Body of pancreas (tissue), 4 donors: ENCODE measurements around the gene TPM1. TPM values are rescaled to one million over a fixed set of nuclear protein-coding genes. Genes with fewer than 3 reads are reported as not detected.
"Not testable (repeated sequence)": the region's sequence is repeated elsewhere in the genome, so short reads cannot be mapped to it uniquely, and the experiment has no call there.

Source experiments
- ATAC-seq: fragments of 150-250 bp; one replicate; pipeline ENCODE4 v1.9.1; 2016
- DNase-seq, 4 donors: peaks; one replicate each; pipeline ENCODE4 v3.0.0-alpha.2; 2019
- H3K27ac ChIP-seq, 4 donors: fragments of 200-600 bp; sonication (generic); 1 replicate in 3 of 4; 2 replicates in 1 of 4; pipeline versions ENCODE4 v1.5.1 to v1.6.1; 2016 to 2019; ENCODE audit warnings: mild to moderate bottlenecking in 1 of 4, mixed read lengths in 1 of 4, moderate library complexity in 1 of 4
- H3K27me3 ChIP-seq, 2 donors: fragments of 200-600 bp; sonication (generic); one replicate each; pipeline ENCODE4 v1.6.0; 2016; ENCODE audit warnings: mild to moderate bottlenecking in 1 of 2
- H3K36me3 ChIP-seq, 2 donors: fragments of 200-600 bp; sonication (generic); replicated peaks in 1 of 2; 2 replicates each; pipeline ENCODE4 v1.5.1; 2016; ENCODE audit warnings: low read depth in 2 of 2; ENCODE audit not compliant: insufficient read depth in 1 of 2
- H3K4me1 ChIP-seq: fragments of 200-600 bp; sonication (generic); one replicate; pipeline ENCODE4 v1.6.0; 2016
- H3K4me3 ChIP-seq, 2 donors: fragments of 200-600 bp; sonication (generic); 1 replicate in 1 of 2; 2 replicates in 1 of 2; pipeline ENCODE4 v1.5.1; 2016 to 2019
- H3K9me3 ChIP-seq, 3 donors: fragments of 200-600 bp; sonication (generic); 1 replicate in 2 of 3; 2 replicates in 1 of 3; pipeline ENCODE4 v1.5.1; 2016
- POLR2A ChIP-seq, 3 donors: fragments of 450-650 bp; IDR thresholded peaks; one replicate each; pipeline ENCODE4 v1.6.1; 2016; ENCODE audit warnings: antibody characterized with exemption in 3 of 3, mild to moderate bottlenecking in 2 of 3
- WGBS, 2 donors: methylation state at CpG; one replicate each; pipeline ENCODE4 v1.1.5; 2017; 5-methylcytosine and 5-hydroxymethylcytosine counted together
- intact Hi-C: fragments of 100-400 bp; cut with DNase I; formaldehyde crosslinking; loops from one replicate; pipeline ENCODE4 v1.15.1; 2023
- total RNA-seq, 2 donors: library from RNA; depleted of rRNA; stranded (reverse); fragments of >200 nt; gene quantifications; one replicate each; pipeline ENCODE4 v1.1.0, GENCODE V29; 2016
- TF ChIP-seq, protein P1 (sequence below), 7 experiments: fragments of 450-650 bp in 4 of 7; fragments of 200-600 bp in 3 of 7; sonication (generic) in 3 of 7; IDR thresholded peaks; one replicate each; pipeline ENCODE4 v1.5.1; 2016 to 2019; ENCODE audit warnings: antibody characterized with exemption in 7 of 7

The TPM1 gene
- total RNA-seq, 2 donors from 2014 or later, result 417 to 435 TPM

DNA sequence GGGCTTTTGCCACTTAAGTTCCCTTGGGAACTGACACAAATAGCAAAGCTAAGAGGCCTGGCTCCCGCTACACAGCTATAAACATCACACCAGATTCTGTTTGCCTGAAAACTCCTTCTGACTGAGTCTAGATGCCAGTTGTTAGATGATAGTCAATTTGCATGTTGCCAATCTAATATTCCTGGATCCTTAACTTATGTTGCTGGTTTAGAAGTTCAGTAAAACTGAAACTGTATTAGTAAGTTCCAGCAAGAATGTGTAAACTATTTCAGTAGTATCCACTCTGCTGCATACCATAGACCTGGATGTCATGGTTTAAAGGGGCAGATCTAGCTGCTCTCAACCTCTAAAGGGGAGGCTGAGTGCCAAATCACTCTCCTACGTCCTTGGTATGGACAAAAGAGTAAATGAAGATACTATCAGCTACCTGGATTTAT lies 52.0 kb downstream of the TPM1 start:
- TF ChIP-seq POLR2A (IDR thresholded peaks at IDR 0.05), result no peak
- TF ChIP-seq, protein P1, sequence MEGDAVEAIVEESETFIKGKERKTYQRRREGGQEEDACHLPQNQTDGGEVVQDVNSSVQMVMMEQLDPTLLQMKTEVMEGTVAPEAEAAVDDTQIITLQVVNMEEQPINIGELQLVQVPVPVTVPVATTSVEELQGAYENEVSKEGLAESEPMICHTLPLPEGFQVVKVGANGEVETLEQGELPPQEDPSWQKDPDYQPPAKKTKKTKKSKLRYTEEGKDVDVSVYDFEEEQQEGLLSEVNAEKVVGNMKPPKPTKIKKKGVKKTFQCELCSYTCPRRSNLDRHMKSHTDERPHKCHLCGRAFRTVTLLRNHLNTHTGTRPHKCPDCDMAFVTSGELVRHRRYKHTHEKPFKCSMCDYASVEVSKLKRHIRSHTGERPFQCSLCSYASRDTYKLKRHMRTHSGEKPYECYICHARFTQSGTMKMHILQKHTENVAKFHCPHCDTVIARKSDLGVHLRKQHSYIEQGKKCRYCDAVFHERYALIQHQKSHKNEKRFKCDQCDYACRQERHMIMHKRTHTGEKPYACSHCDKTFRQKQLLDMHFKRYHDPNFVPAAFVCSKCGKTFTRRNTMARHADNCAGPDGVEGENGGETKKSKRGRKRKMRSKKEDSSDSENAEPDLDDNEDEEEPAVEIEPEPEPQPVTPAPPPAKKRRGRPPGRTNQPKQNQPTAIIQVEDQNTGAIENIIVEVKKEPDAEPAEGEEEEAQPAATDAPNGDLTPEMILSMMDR (IDR thresholded peaks at IDR 0.05), result no peak
- DNase-seq (no peak), ATAC-seq (no peak)
- H3K27ac ChIP-seq, result no peak overlapping the region
- H3K27me3 ChIP-seq, result no peaks in the 10 kb centered on the region
- peaks cover 0 to 3% (median 0%) of the 10 kb centered on the region in 3 donors for H3K9me3 ChIP-seq
- 59 to 89% methylated on average over 2 of the region's 2 CpGs for WGBS, 2 donors
- no peaks in the 10 kb centered on the region for H3K36me3 ChIP-seq
- H3K4me1 ChIP-seq, result no peaks in the 10 kb centered on the region
- no peak overlapping the region for H3K4me3 ChIP-seq
- intact Hi-C loops, result no loop called here

DNA sequence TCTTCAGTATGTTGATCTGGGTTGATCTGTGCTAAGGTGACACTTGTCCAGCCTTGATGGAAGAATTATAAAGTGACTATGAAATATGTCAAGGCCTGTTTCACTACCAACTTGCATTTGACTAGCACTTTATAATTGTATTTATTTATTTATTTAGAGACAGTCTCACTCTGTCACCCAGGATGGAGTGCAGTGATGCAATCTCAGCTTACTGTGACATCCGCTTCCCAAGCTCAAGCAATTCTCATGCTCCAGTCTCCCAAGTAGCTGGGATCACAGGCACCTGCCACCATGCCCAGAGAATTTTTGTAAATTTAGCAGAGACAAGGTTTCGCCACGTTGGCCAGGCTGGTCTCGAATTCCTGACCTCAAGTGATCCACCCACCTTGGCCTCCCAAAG lies 53.6 kb downstream of the TPM1 start:
- DNase-seq (no peak), ATAC-seq (no peak)
- no peaks in the 10 kb centered on the region for H3K4me1 ChIP-seq
- H3K9me3 ChIP-seq, result peaks cover 0 to 3% (median 0%) of the 10 kb centered on the region in 3 donors
- TF ChIP-seq POLR2A (IDR thresholded peaks at IDR 0.05), result no peak
- TF ChIP-seq, protein P1 (IDR thresholded peaks at IDR 0.05), result no peak
- no peaks in the 10 kb centered on the region for H3K36me3 ChIP-seq
- intact Hi-C loops, result no loop called here
- H3K4me3 ChIP-seq, result no peak overlapping the region
- H3K27me3 ChIP-seq, result no peaks in the 10 kb centered on the region
- 94% methylated on average over 4 of the region's 4 CpGs for WGBS, 2 donors
- H3K27ac ChIP-seq, result no peak overlapping the region

DNA sequence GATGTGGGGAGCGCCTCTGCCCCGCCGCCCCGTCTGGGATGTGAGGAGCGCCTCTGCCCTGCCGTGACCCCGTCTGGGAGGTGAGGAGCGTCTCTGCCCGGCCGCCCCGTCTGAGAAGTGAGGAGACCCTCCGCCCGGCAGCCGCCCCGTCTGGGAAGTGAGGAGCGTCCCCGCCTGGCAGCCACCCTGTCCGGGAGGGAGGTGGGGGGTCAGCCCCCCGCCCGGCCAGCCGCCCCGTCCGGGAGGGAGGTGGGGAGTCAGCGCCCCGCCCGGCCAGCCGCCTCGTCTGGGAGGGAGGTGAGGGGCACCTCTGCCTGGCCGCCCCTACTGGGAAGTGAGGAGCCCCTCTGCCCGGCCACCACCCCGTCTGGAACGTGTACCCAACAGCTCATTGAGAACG lies 56.4 kb downstream of the TPM1 start:
- intact Hi-C loops, H3K4me1 ChIP-seq, H3K27me3 ChIP-seq, ATAC-seq, H3K9me3 ChIP-seq, H3K4me3 ChIP-seq, H3K27ac ChIP-seq, DNase-seq, H3K36me3 ChIP-seq: not testable (repeated sequence)
- WGBS, 2 donors, result 75 to 85% methylated on average over 4 to 9 of the region's 33 CpGs

GRCh38 chr15:63099581-63099980 lies 57.0 kb downstream of the TPM1 start:
- H3K36me3 ChIP-seq, H3K4me1 ChIP-seq, DNase-seq, H3K27me3 ChIP-seq, H3K27ac ChIP-seq, H3K9me3 ChIP-seq, H3K4me3 ChIP-seq, ATAC-seq, intact Hi-C loops: not testable (repeated sequence)
- 59 to 75% methylated on average over 3 to 5 of the region's 5 CpGs for WGBS, 2 donors

DNA sequence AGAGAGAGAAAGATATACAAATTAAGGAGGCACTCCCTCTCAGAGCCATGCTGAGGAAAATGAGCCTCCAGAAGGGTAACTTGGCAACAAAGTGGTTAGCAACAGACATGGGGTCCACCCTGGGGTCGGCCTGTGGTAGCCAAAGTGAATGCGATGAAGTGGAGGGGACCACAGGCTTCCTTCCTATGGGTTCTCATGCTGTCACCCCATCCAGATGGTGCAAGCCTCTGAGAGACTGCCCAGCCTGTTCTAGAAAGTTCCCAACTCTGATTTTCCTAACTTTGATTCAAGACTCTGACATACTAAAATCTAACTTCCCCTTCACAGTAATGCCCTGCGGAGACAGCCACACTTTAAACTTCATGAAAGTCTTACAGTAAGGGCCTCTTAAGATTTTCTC lies 60.9 kb downstream of the TPM1 start:
- ATAC-seq (no peak), DNase-seq (no peak)
- no peaks in the 10 kb centered on the region for H3K9me3 ChIP-seq
- no peaks in the 10 kb centered on the region for H3K4me1 ChIP-seq
- no peaks in the 10 kb centered on the region for H3K36me3 ChIP-seq
- WGBS, 2 donors, result 59 to 88% methylated on average over 3 of the region's 3 CpGs
- H3K4me3 ChIP-seq, result no peak overlapping the region
- H3K27ac ChIP-seq, result no peak overlapping the region
- intact Hi-C loops, result no loop called here
- no peaks in the 10 kb centered on the region for H3K27me3 ChIP-seq
- TF ChIP-seq, protein P1 (IDR thresholded peaks at IDR 0.05), result no peak
- TF ChIP-seq POLR2A (IDR thresholded peaks at IDR 0.05), result no peak

- Histone ChIP-seq H3K4me1 (no peaks in the 10 kb centered on the region), H3K4me3 (no peak overlapping the region), H3K9me3 (no peaks in the 10 kb centered on the region), H3K27me3 (no peaks in the 10 kb centered on the region), H3K36me3 (no peaks in the 10 kb centered on the region), H3K27ac (no peak overlapping the region)
- no peak for TF ChIP-seq POLR2A (IDR thresholded peaks at IDR 0.05)
- TF ChIP-seq, protein P1 (IDR thresholded peaks at IDR 0.05), result no peak
- WGBS, 2 donors, result 65 to 71% methylated on average over 7 of the region's 7 CpGs
- DNase-seq (no peak), ATAC-seq (no peak)
- intact Hi-C loops, result no loop called here
Measured at GRCh38 chr15:63104727-63105126, 62.2 kb downstream of the TPM1 start.

DNA sequence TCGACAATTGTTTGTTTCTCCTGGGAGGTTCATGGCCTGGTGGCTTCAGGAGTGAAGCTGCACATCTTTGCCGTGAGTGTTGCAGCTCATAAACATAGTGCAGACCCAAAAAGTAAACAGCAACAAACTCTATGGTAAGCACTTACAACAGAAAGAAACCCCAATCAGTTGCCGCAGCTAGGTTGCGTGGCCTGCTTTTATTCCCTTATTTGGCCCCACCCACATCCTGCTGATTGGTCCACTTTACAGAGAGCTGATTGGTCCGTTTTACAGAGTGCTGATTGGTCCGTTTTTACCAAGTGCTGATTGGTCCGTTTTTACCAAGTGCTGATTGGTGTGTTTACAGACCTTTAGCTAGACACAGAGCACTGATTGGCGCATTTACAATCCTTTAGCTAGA lies 62.8 kb downstream of the TPM1 start:
- 56 to 65% methylated on average over 8 of the region's 8 CpGs for WGBS, 2 donors
- H3K36me3 ChIP-seq, H3K27ac ChIP-seq, H3K27me3 ChIP-seq, H3K9me3 ChIP-seq, DNase-seq, H3K4me3 ChIP-seq, H3K4me1 ChIP-seq, ATAC-seq, intact Hi-C loops: not testable (repeated sequence)
